ENCODE measurements around the gene JOSD2.

GRCh38 chr19:50467566-50467965 is 43.4 kb downstream of the JOSD2 start:
- TF ChIP-seq CTCF (IDR thresholded peaks at IDR 0.05) (no peak), EZH2 (IDR thresholded peaks at IDR 0.05; ENCODE audit: borderline replicate concordance, insufficient read depth, low read depth, low read length, poor library complexity, severe bottlenecking) (no peak)
